Progenitor cell of endocrine pancreas (in vitro differentiated cells): ENCODE measurements around the gene RASGRP4. TPM values are rescaled to one million over a fixed set of nuclear protein-coding genes. Genes with fewer than 3 reads are reported as not detected.

Experiments used
- DNase-seq: peaks from one replicate; pipeline ENCODE4 v3.0.0; 2021; ENCODE audit warnings: low spot score; ENCODE audit not compliant: unreplicated experiment
- H3K27ac Mint-ChIP-seq: 2 replicates; pipeline ENCODE4 v1.8.0; 2021; ENCODE audit warnings: mild to moderate bottlenecking, moderate library complexity, mixed read lengths
- H3K27me3 Mint-ChIP-seq: 2 replicates; pipeline ENCODE4 v1.8.0; 2021; ENCODE audit warnings: mixed read lengths
- H3K36me3 Mint-ChIP-seq: 2 replicates; pipeline ENCODE4 v1.8.0; 2022; ENCODE audit warnings: mixed read lengths; ENCODE audit not compliant: insufficient read depth
- H3K4me1 Mint-ChIP-seq: 2 replicates; pipeline ENCODE4 v1.8.0; 2021; ENCODE audit warnings: low read depth, mixed read lengths
- H3K4me3 Mint-ChIP-seq: 2 replicates; pipeline ENCODE4 v1.8.0; 2021; ENCODE audit warnings: low read depth, mild to moderate bottlenecking, moderate library complexity, mixed read lengths
- H3K9me3 Mint-ChIP-seq: 2 replicates; pipeline ENCODE4 v1.8.0; 2021; ENCODE audit warnings: low read depth, mixed read lengths
- total RNA-seq: library from RNA; stranded (reverse); gene quantifications from 2 replicates; pipeline ENCODE4 v1.2.1, GENCODE V29; 2021
- TF ChIP-seq, protein P1 (sequence below): fragments of 200-600 bp; sonication (generic); IDR thresholded peaks from one replicate; pipeline ENCODE4 v1.5.0; 2021; ENCODE audit warnings: antibody characterized with exemption, mild to moderate bottlenecking; ENCODE audit not compliant: unreplicated experiment

Gene RASGRP4
- total RNA-seq, 1 donor from 2014 or later, result not detected

DNA sequence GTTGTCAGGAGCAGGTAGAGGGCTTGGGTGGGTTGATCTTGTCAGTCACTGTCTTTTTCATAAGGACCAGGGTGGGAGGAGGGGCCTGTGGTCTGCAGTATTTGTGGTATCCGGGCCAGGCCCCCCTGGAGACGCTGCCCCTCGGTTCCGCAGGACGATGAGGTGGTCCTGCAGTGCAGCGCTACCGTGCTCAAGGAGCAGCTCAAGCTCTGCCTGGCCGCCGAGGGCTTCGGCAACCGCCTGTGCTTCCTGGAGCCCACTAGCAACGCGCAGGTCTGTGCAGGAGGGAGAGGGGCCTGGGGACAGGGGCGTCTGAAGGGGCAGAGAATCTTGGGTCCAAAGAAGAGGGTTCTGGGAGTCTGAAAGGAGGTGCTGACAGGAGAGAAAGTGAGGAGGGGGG lies 14.6 kb upstream of the RASGRP4 start:
- DNase-seq, result no peak
- Mint-ChIP-seq H3K36me3 (no peaks in the 10 kb centered on the region), H3K27me3 (peaks cover 17% of the 10 kb centered on the region), H3K4me3 (no peak overlapping the region), H3K27ac (no peak overlapping the region), H3K9me3 (no peaks in the 10 kb centered on the region), H3K4me1 (no peaks in the 10 kb centered on the region)
- TF ChIP-seq, protein P1, sequence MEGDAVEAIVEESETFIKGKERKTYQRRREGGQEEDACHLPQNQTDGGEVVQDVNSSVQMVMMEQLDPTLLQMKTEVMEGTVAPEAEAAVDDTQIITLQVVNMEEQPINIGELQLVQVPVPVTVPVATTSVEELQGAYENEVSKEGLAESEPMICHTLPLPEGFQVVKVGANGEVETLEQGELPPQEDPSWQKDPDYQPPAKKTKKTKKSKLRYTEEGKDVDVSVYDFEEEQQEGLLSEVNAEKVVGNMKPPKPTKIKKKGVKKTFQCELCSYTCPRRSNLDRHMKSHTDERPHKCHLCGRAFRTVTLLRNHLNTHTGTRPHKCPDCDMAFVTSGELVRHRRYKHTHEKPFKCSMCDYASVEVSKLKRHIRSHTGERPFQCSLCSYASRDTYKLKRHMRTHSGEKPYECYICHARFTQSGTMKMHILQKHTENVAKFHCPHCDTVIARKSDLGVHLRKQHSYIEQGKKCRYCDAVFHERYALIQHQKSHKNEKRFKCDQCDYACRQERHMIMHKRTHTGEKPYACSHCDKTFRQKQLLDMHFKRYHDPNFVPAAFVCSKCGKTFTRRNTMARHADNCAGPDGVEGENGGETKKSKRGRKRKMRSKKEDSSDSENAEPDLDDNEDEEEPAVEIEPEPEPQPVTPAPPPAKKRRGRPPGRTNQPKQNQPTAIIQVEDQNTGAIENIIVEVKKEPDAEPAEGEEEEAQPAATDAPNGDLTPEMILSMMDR, result no peak

DNA sequence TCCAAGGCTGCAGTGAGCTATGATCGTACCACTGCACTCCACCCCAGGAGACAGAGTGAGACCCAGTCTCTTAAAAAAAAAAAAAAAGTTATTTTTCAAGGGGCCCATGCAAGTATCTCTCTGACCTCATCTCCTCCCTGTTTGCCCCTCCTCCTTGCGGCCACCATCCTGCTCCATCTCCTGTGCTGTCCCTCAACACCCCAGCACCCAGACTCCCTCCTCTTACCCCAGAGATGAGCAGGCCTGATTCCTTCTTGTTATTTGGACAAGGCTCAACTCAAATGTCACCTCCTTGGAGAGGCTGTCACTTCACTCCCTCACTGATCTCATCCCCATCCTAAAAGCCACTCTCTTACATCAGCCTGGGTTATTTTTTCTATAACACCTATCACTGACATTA lies 11.9 kb upstream of the RASGRP4 start:
- DNase-seq, result no peak
- Mint-ChIP-seq H3K36me3 (no peaks in the 10 kb centered on the region), H3K27me3 (peaks cover 15% of the 10 kb centered on the region), H3K4me3 (no peak overlapping the region), H3K27ac (no peak overlapping the region), H3K9me3 (no peaks in the 10 kb centered on the region), H3K4me1 (peaks cover 3% of the 10 kb centered on the region)
- TF ChIP-seq, protein P1, result no peak

DNA sequence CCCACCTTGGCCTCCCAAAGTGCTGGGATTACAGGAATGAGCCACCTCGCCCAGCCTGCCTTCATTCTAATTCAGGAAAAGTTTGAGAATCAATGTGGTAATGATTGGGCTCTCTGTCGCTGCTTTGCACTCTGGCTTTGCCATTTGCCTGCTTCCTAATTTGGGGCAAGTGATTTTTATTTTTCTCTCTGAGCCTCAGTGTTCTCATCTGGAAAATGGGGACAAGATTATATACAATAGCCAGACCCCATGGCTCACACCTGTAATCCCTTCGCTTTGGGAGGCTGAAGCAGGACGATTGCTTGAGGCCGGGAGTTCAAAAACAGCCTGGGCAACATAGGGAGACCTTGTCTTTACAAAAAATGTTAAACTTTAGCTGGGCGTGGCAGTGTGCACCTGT lies 11.3 kb upstream of the RASGRP4 start:
- H3K4me1 Mint-ChIP-seq, result peaks cover 3% of the 10 kb centered on the region
- no peak overlapping the region for H3K27ac Mint-ChIP-seq

DNA sequence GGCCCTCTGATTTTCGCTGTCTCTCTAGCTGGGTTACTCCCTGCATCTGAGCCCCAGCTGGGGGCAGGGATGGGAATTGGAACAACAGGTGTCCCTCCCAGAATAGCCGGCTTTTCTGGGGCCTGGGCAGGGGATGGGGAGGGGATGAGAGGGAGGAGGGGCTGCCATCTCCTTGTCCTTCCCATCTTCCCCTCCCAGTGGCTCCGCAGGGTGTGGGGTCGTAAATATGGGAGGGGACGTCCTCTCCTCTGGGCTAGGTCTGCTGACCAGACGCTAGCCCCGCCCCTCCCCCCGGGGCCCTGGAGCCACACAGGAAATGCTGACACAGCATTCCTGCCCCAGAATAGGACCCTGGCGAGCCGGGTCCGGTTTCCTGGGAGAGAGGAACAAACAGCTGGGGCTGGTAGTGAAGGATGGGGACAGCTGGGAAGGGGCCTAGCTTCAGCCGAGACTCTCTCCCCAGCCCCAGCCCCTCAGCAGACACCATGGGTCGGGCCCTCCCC lies 8.6 kb upstream of the RASGRP4 start:
- H3K27me3 Mint-ChIP-seq, result peaks cover 22% of the 10 kb centered on the region
- H3K36me3 Mint-ChIP-seq, result no peaks in the 10 kb centered on the region
- no peaks in the 10 kb centered on the region for H3K9me3 Mint-ChIP-seq
- peaks cover 3% of the 10 kb centered on the region for H3K4me1 Mint-ChIP-seq
- peak overlapping the region; percentile 1 for H3K4me3 Mint-ChIP-seq
- no peak for DNase-seq
- H3K27ac Mint-ChIP-seq, result no peak overlapping the region
- TF ChIP-seq, protein P1, result no peak

More for the DNA sequence above, 11.3 kb upstream of the RASGRP4 start:
- no peak for DNase-seq
- no peaks in the 10 kb centered on the region for H3K9me3 Mint-ChIP-seq
- TF ChIP-seq, protein P1, result no peak
- peaks cover 15% of the 10 kb centered on the region for H3K27me3 Mint-ChIP-seq
- no peaks in the 10 kb centered on the region for H3K36me3 Mint-ChIP-seq
- no peak overlapping the region for H3K4me3 Mint-ChIP-seq

DNA sequence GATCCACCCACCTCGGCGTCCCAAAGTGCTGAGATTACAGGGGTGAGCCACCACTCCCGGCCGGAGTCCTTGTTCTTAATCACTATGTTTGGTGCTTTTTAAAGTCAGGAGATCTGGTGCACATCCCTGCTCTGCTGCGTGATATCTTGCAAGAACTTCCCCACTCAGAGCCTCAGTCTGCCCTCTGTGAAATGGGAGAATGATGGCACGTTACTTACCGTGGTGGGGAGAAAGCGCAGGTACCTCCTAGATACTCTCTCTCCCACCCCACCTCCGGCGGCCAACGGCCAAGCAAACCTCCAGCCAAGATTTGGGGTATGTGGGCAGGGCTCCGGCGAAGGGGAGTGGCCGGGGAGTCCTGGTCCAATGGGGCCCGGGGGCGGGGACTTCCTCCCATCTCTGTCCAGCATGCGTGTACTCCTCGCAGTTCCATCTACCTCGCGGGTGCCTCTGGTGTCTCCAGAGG lies 7.3 kb upstream of the RASGRP4 start, which contains the start of gene RYR1:
TSS of gene RYR1 (plus strand) at position 424 of the 466 bp plus-strand sequence. CDS start 139 bp downstream, outside the sequence.
- Mint-ChIP-seq H3K36me3 (no peaks in the 10 kb centered on the region), H3K27ac (no peak within 1 kb of the TSS), H3K9me3 (no peaks in the 10 kb centered on the region), H3K27me3 (peaks cover 30% of the 10 kb centered on the region), H3K4me1 (peaks cover 3% of the 10 kb centered on the region), H3K4me3 (peak within 1 kb of the TSS; percentile 1)
- no peak for DNase-seq
- TF ChIP-seq, protein P1, result no peak
